GM23338 (cell line): ENCODE measurements around the gene TMEM141. TPM values are rescaled to one million over a fixed set of nuclear protein-coding genes. Genes with fewer than 3 reads are reported as not detected.

Experiments
- ATAC-seq: fragments of 200-7000 bp; cut with Tn5 transposase; 3 replicates; pipeline ENCODE4 v1.9.1; 2020
- DNase-seq: peaks from one replicate; pipeline ENCODE4 v3.0.0-alpha.2; 2015; ENCODE audit warnings: low spot score
- H2AFZ ChIP-seq: fragments of 200-600 bp; sonication (generic); 2 replicates; pipeline ENCODE4 v1.8.0; 2016; ENCODE audit warnings: antibody characterized with exemption, mild to moderate bottlenecking, moderate library complexity
- H3F3A ChIP-seq: fragments of 200-600 bp; sonication (generic); replicated peaks from 2 replicates; pipeline ENCODE4 v1.8.0; 2017; ENCODE audit warnings: antibody characterized with exemption, mixed run types, low read depth
- H3K27ac ChIP-seq: fragments of 200-600 bp; sonication (generic); 2 replicates; pipeline ENCODE4 v1.6.1; 2016; ENCODE audit warnings: low read depth
- H3K27me3 ChIP-seq: fragments of 200-600 bp; sonication (generic); 2 replicates; pipeline ENCODE4 v1.8.0; 2016; ENCODE audit warnings: mild to moderate bottlenecking, mixed run types, moderate library complexity; ENCODE audit not compliant: insufficient read depth
- H3K36me3 ChIP-seq: fragments of 200-600 bp; sonication (generic); 2 replicates; pipeline ENCODE4 v1.8.0; 2016; ENCODE audit warnings: mild to moderate bottlenecking; ENCODE audit not compliant: insufficient read depth
- H3K4me1 ChIP-seq: fragments of 200-600 bp; sonication (generic); 2 replicates; pipeline ENCODE4 v1.8.0; 2016; ENCODE audit warnings: mild to moderate bottlenecking, moderate library complexity; ENCODE audit not compliant: insufficient read depth
- H3K4me2 ChIP-seq: fragments of 200-600 bp; sonication (generic); 2 replicates; pipeline ENCODE4 v1.7.1; 2017; ENCODE audit warnings: mixed run types
- H3K4me3 ChIP-seq: fragments of 200-600 bp; sonication (generic); 2 replicates; pipeline ENCODE4 v1.6.1; 2016; ENCODE audit warnings: mixed run types
- H3K79me2 ChIP-seq: fragments of 200-600 bp; sonication (generic); replicated peaks from 2 replicates; pipeline ENCODE4 v1.8.0; 2017; ENCODE audit warnings: mild to moderate bottlenecking; ENCODE audit not compliant: insufficient read depth
- H3K9me2 ChIP-seq: fragments of 200-600 bp; sonication (generic); 2 replicates; pipeline ENCODE4 v1.8.0; 2017; ENCODE audit not compliant: insufficient read depth
- H4K20me1 ChIP-seq: fragments of 200-600 bp; sonication (generic); replicated peaks from 2 replicates; pipeline ENCODE4 v1.8.0; 2017; ENCODE audit warnings: mild to moderate bottlenecking; ENCODE audit not compliant: insufficient read depth
- H3K27ac Mint-ChIP-seq: 2 replicates; pipeline ENCODE4 v1.8.0; 2020; ENCODE audit warnings: inconsistent platforms, mild to moderate bottlenecking, moderate library complexity, mixed read lengths
- H3K27me3 Mint-ChIP-seq: 3 replicates; pipeline ENCODE4 v1.8.0; 2022; ENCODE audit warnings: low read depth, mild to moderate bottlenecking, moderate library complexity, mixed read lengths, inconsistent platforms; ENCODE audit not compliant: insufficient read depth, poor library complexity
- H3K36me3 Mint-ChIP-seq: 3 replicates; pipeline ENCODE4 v1.8.0; 2021; ENCODE audit warnings: low read depth, mild to moderate bottlenecking, inconsistent platforms, moderate library complexity, mixed read lengths
- H3K4me1 Mint-ChIP-seq: 3 replicates; pipeline ENCODE4 v1.8.0; 2020; ENCODE audit warnings: mild to moderate bottlenecking, inconsistent platforms, mixed read lengths
- H3K4me3 Mint-ChIP-seq: 3 replicates; pipeline ENCODE4 v1.8.0; 2021; ENCODE audit warnings: moderate library complexity, mild to moderate bottlenecking, inconsistent platforms, mixed read lengths
- H3K9me3 Mint-ChIP-seq: 3 replicates; pipeline ENCODE4 v1.8.0; 2020; ENCODE audit warnings: moderate library complexity, mild to moderate bottlenecking, inconsistent platforms, mixed read lengths
- EZH2 ChIP-seq: fragments of 200-600 bp; sonication (generic); IDR thresholded peaks from one replicate; pipeline ENCODE4 v1.8.0; 2017; ENCODE audit warnings: antibody characterized with exemption, mild to moderate bottlenecking, low read depth; ENCODE audit not compliant: unreplicated experiment
- EZH2phosphoT487 ChIP-seq: fragments of 200-600 bp; sonication (generic); IDR thresholded peaks from one replicate; pipeline ENCODE4 v1.8.1; 2018; ENCODE audit warnings: antibody characterized with exemption; ENCODE audit not compliant: unreplicated experiment
- NANOG ChIP-seq: IDR thresholded peaks from 2 replicates; pipeline ENCODE4 v1.6.1; 2016; ENCODE audit warnings: antibody characterized with exemption, borderline replicate concordance
- STAT1 ChIP-seq: IDR thresholded peaks from one replicate; pipeline ENCODE4 v1.6.1; 2016; ENCODE audit warnings: antibody characterized with exemption; ENCODE audit not compliant: unreplicated experiment
- ZNF331 ChIP-seq: fragments of 250-450 bp; sonication (Bioruptor Pico); IDR thresholded peaks from 2 replicates; pipeline ENCODE4 v1.5.0; 2020; ENCODE audit warnings: low read depth, mild to moderate bottlenecking, moderate library complexity
- polyA plus RNA-seq: library from polyadenylated mRNA; unstranded; fragments of >200 nt; fragmentation: Nextera tagmentation; extraction: Ambion mirVana; gene quantifications from 2 replicates; pipeline ENCODE4 v1.2.1, GENCODE V29; 2016
- total RNA-seq: library from RNA; depleted of rRNA; stranded (reverse); fragments of >200 nt; shearing (Covaris generic); gene quantifications from 2 replicates; pipeline ENCODE4 v1.2.3, GENCODE V29; 2014
- TF ChIP-seq, protein P1 (sequence below): IDR thresholded peaks from one replicate; pipeline ENCODE4 v1.6.1; 2018; ENCODE audit warnings: antibody characterized with exemption; ENCODE audit not compliant: unreplicated experiment
- TF ChIP-seq, protein P2 (sequence below): IDR thresholded peaks from 2 replicates; pipeline ENCODE4 v1.6.1; 2016; ENCODE audit warnings: antibody characterized with exemption

The TMEM141 gene
- total and polyA plus RNA-seq, 2 experiments from 2014 or later, result 71.4 to 90.5 TPM

DNA sequence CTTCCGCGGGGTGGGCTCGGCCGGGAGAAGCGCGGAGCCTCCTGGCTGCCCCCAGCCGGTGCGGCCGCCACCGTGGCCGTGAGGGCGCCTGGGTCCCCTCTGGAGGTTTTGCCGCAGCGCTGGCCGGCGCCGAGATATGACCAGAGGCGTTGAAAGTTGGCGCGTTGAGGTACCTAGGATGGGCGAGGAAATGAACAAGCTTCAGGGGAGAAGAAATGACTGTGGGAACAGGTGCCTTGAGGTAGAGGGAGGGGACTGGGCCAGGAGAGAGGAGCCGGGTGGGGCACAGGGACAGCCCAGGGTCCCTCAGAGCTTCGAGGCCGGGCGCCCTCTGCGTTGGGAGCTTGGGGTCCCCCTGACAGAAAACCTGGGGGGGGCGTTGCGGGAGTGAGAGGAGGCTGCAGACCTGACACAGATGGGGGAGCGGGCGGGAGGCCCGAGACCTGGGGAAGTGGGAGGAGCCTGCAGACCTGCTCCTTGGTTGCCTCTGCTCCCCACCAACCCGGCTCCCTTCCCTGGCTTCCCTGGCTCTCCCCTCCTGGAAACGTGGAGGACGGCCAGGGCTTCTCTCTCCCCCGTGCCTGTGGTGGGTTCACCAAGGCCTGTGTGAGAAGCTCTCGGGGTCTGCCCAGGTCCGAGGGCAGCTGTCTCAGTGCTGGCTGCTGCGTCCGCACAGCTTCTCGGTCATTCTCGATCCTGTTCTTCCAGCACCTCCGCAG is 30.8 kb downstream of the TMEM141 start (continued):
- TF ChIP-seq, protein P1, sequence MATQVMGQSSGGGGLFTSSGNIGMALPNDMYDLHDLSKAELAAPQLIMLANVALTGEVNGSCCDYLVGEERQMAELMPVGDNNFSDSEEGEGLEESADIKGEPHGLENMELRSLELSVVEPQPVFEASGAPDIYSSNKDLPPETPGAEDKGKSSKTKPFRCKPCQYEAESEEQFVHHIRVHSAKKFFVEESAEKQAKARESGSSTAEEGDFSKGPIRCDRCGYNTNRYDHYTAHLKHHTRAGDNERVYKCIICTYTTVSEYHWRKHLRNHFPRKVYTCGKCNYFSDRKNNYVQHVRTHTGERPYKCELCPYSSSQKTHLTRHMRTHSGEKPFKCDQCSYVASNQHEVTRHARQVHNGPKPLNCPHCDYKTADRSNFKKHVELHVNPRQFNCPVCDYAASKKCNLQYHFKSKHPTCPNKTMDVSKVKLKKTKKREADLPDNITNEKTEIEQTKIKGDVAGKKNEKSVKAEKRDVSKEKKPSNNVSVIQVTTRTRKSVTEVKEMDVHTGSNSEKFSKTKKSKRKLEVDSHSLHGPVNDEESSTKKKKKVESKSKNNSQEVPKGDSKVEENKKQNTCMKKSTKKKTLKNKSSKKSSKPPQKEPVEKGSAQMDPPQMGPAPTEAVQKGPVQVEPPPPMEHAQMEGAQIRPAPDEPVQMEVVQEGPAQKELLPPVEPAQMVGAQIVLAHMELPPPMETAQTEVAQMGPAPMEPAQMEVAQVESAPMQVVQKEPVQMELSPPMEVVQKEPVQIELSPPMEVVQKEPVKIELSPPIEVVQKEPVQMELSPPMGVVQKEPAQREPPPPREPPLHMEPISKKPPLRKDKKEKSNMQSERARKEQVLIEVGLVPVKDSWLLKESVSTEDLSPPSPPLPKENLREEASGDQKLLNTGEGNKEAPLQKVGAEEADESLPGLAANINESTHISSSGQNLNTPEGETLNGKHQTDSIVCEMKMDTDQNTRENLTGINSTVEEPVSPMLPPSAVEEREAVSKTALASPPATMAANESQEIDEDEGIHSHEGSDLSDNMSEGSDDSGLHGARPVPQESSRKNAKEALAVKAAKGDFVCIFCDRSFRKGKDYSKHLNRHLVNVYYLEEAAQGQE, result no peak
- TF ChIP-seq NANOG (no peak), ZNF331 (CRISPR knock-in tag) (no peak)

DNA sequence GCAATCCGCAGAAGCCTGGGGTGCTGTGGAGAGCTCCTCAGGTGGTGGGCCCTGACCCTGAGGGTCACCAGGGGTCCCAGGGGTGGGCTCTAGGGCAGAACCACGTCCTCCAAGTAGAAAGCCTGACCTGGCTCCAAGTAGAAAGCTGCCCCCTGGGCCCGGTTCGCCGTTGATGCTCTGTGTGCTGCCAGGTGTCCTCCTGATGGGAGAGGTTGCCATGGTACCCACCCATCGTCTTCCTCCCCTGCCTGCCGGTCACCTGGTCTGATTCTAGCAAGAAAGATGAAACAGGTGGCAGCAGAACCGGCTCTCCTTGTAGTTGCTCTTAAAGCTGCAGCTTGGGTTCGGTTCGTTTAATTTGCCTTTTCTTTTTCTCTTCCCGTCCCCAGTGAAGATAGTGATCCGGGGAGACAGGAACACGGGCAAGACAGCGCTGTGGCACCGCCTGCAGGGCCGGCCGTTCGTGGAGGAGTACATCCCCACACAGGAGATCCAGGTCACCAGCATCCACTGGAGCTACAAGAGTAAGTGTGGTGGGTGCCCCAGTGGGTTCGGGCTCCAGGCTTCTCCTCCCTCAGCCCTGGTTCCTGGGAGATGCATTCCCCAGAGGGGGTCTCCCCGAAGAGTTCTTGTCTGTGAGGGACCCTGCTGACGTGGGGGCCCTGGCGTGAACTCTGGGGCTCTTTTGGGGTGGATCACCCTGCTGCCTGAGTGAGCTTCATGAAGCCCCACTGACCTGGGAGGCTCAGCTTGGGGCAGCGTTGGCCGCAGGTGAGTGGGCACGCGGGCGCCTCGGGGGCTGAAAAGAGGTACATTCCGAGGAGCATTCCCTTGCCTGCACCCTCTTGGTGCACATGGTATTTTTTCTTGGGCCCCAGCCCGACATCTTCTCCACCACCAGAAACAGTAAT is 32.2 kb downstream of the TMEM141 start:
- Mint-ChIP-seq H3K4me3 (no peak overlapping the region), H3K9me3 (no peaks in the 10 kb centered on the region), H3K4me1 (peaks cover 13% of the 10 kb centered on the region; the same call in 2 of the 3 replicates), H3K27me3 (peaks cover 10% of the 10 kb centered on the region), H3K36me3 (peaks cover 25% of the 10 kb centered on the region), H3K27ac (no peak overlapping the region)
- Histone ChIP-seq H3K4me2 (no peak overlapping the region), H3K4me1 (peaks cover 6% of the 10 kb centered on the region; the same call in 1 of the 2 replicates), H3K27me3 (no peaks in the 10 kb centered on the region), H3K4me3 (no peak overlapping the region), H3K36me3 (no peaks in the 10 kb centered on the region), H2AFZ (no peak overlapping the region), H3F3A (peaks cover 6% of the 10 kb centered on the region; the same call in 1 of the 2 replicates), H3K27ac (no peak overlapping the region), H4K20me1 (peaks cover 18% of the 10 kb centered on the region), H3K79me2 (peaks cover 17% of the 10 kb centered on the region), H3K9me2 (no peaks in the 10 kb centered on the region)
- DNase-seq (no peak), ATAC-seq (no peak)
- TF ChIP-seq, protein P2, sequence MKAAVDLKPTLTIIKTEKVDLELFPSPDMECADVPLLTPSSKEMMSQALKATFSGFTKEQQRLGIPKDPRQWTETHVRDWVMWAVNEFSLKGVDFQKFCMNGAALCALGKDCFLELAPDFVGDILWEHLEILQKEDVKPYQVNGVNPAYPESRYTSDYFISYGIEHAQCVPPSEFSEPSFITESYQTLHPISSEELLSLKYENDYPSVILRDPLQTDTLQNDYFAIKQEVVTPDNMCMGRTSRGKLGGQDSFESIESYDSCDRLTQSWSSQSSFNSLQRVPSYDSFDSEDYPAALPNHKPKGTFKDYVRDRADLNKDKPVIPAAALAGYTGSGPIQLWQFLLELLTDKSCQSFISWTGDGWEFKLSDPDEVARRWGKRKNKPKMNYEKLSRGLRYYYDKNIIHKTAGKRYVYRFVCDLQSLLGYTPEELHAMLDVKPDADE, result no peak
- TF ChIP-seq, protein P1, result no peak
- TF ChIP-seq STAT1 (no peak), EZH2phosphoT487 (no peak), EZH2 (no peak)
